HG02571 (cell line): ENCODE data around the gene PLEKHA1.

Experiments used
- ATAC-seq: cut with Tn5 transposase; IDR thresholded peaks from one replicate; pipeline ENCODE4 v1.9.1; 2021; ENCODE audit warnings: mild to moderate bottlenecking, moderate library complexity; ENCODE audit not compliant: unreplicated experiment

PLEKHA1 gene

GRCh38 chr10:122375679-122376160 is 1.2 kb downstream of the PLEKHA1 start:
- ATAC-seq, result no peak

- ATAC-seq, result no peak
Measured at GRCh38 chr10:122376364-122376961, 2.0 kb downstream of the PLEKHA1 start.

GRCh38 chr10:122379041-122379440 is 4.5 kb downstream of the PLEKHA1 start:
- ATAC-seq, result no peak

GRCh38 chr10:122379537-122379936 is 5.0 kb downstream of the PLEKHA1 start:
- no peak for ATAC-seq

GRCh38 chr10:122380703-122381102 is 6.2 kb downstream of the PLEKHA1 start:
- ATAC-seq, result no peak

- no peak for ATAC-seq
Measured at GRCh38 chr10:122381680-122382079, 7.2 kb downstream of the PLEKHA1 start.

- ATAC-seq, result no peak
Measured at GRCh38 chr10:122386514-122386913, 12.0 kb downstream of the PLEKHA1 start.

GRCh38 chr10:122387572-122387971 is 13.1 kb downstream of the PLEKHA1 start:
- ATAC-seq, result no peak

GRCh38 chr10:122388287-122388997 is 13.9 kb downstream of the PLEKHA1 start:
- no peak for ATAC-seq

- no peak for ATAC-seq
Measured at GRCh38 chr10:122390271-122390670, 15.8 kb downstream of the PLEKHA1 start.

- no peak for ATAC-seq
Measured at GRCh38 chr10:122390679-122391078, 16.2 kb downstream of the PLEKHA1 start.

GRCh38 chr10:122391875-122392274 is 17.4 kb downstream of the PLEKHA1 start:
- no peak for ATAC-seq

- no peak for ATAC-seq
Measured at GRCh38 chr10:122392835-122393234, 18.3 kb downstream of the PLEKHA1 start.

- no peak for ATAC-seq
Measured at GRCh38 chr10:122393288-122393687, 18.8 kb downstream of the PLEKHA1 start.

GRCh38 chr10:122402548-122403131 is 28.1 kb downstream of the PLEKHA1 start:
- ATAC-seq, result no peak

GRCh38 chr10:122404576-122404975 is 30.1 kb downstream of the PLEKHA1 start:
- no peak for ATAC-seq

- no peak for ATAC-seq
Measured at GRCh38 chr10:122407375-122408125, 33.0 kb downstream of the PLEKHA1 start.

- no peak for ATAC-seq
Measured at GRCh38 chr10:122413327-122413726, 38.8 kb downstream of the PLEKHA1 start.

GRCh38 chr10:122417667-122418066 is 43.2 kb downstream of the PLEKHA1 start:
- ATAC-seq, result no peak

- ATAC-seq, result no peak
Measured at GRCh38 chr10:122419016-122419415, 44.5 kb downstream of the PLEKHA1 start.

- no peak for ATAC-seq
Measured at GRCh38 chr10:122419876-122420623, 45.5 kb downstream of the PLEKHA1 start.
